ENCODE data around the gene CPD. TPM values are rescaled to one million over a fixed set of nuclear protein-coding genes. Genes with fewer than 3 reads are reported as not detected.
"Not testable (repeated sequence)": the region's sequence is repeated elsewhere in the genome, so short reads cannot be mapped to it uniquely, and the experiment has no call there.

CPD gene
- total RNA-seq, 1 donor from 2014 or later = 97.9 TPM

GRCh38 chr17:30337393-30337999 is 41.2 kb upstream of the CPD start:
- Histone ChIP-seq H3K4me3 (ENCODE audit: low read depth, low read length) (no peak overlapping the region), H3K36me3 (ENCODE audit: control insufficient read depth, insufficient read depth, low read length) (no peaks in the 10 kb centered on the region), H3K27me3 (ENCODE audit: control insufficient read depth, insufficient read depth, low read length) (no peaks in the 10 kb centered on the region)
- no peak for DNase-seq (ENCODE audit: low read depth)
- TF ChIP-seq CTCF (IDR thresholded peaks at IDR 0.05; ENCODE audit: insufficient read depth, low read length, poor library complexity, severe bottlenecking) = no peak

- H3K27me3 ChIP-seq (ENCODE audit: control insufficient read depth, insufficient read depth, low read length) = no peaks in the 10 kb centered on the region
- no peaks in the 10 kb centered on the region for H3K36me3 ChIP-seq (ENCODE audit: control insufficient read depth, insufficient read depth, low read length)
- TF ChIP-seq CTCF (IDR thresholded peaks at IDR 0.05; ENCODE audit: insufficient read depth, low read length, poor library complexity, severe bottlenecking) = no peak
- no peak for DNase-seq (ENCODE audit: low read depth)
- H3K4me3 ChIP-seq (ENCODE audit: low read depth, low read length) = no peak overlapping the region
Observed at GRCh38 chr17:30339086-30339485, 39.6 kb upstream of the CPD start.

- no peaks in the 10 kb centered on the region for H3K27me3 ChIP-seq (ENCODE audit: control insufficient read depth, insufficient read depth, low read length)
- no peak for TF ChIP-seq CTCF (IDR thresholded peaks at IDR 0.05; ENCODE audit: insufficient read depth, low read length, poor library complexity, severe bottlenecking)
- DNase-seq (ENCODE audit: low read depth) = no peak
- no peaks in the 10 kb centered on the region for H3K36me3 ChIP-seq (ENCODE audit: control insufficient read depth, insufficient read depth, low read length)
- H3K4me3 ChIP-seq (ENCODE audit: low read depth, low read length) = no peak overlapping the region
Observed at GRCh38 chr17:30340801-30341356, 37.8 kb upstream of the CPD start.

GRCh38 chr17:30341703-30342249 is 37.0 kb upstream of the CPD start:
- H3K36me3 ChIP-seq (ENCODE audit: control insufficient read depth, insufficient read depth, low read length) = no peaks in the 10 kb centered on the region
- TF ChIP-seq CTCF (IDR thresholded peaks at IDR 0.05; ENCODE audit: insufficient read depth, low read length, poor library complexity, severe bottlenecking) = no peak
- H3K27me3 ChIP-seq (ENCODE audit: control insufficient read depth, insufficient read depth, low read length) = no peaks in the 10 kb centered on the region
- DNase-seq (ENCODE audit: low read depth) = no peak
- H3K4me3 ChIP-seq (ENCODE audit: low read depth, low read length) = no peak overlapping the region

- H3K36me3 ChIP-seq (ENCODE audit: control insufficient read depth, insufficient read depth, low read length); H3K4me3 ChIP-seq (ENCODE audit: low read depth, low read length); DNase-seq (ENCODE audit: low read depth); H3K27me3 ChIP-seq (ENCODE audit: control insufficient read depth, insufficient read depth, low read length): not testable (repeated sequence)
Observed at GRCh38 chr17:30343244-30343643, 35.5 kb upstream of the CPD start.

GRCh38 chr17:30343796-30344195 is 34.9 kb upstream of the CPD start:
- H3K36me3 ChIP-seq (ENCODE audit: control insufficient read depth, insufficient read depth, low read length) = no peaks in the 10 kb centered on the region
- H3K27me3 ChIP-seq (ENCODE audit: control insufficient read depth, insufficient read depth, low read length) = no peaks in the 10 kb centered on the region
- TF ChIP-seq CTCF (IDR thresholded peaks at IDR 0.05; ENCODE audit: insufficient read depth, low read length, poor library complexity, severe bottlenecking) = no peak
- H3K4me3 ChIP-seq (ENCODE audit: low read depth, low read length) = no peak overlapping the region
- DNase-seq (ENCODE audit: low read depth) = no peak

Data from kidney epithelial cell (primary cell).